Measurements from ENCODE around the gene SIL1. TPM values are rescaled to one million over a fixed set of nuclear protein-coding genes. Genes with fewer than 3 reads are reported as not detected.

Gene SIL1
- total and polyA plus RNA-seq, 9 of the 15 experiments (the other 6 are each of a cell fraction or from before 2014, with no cell fraction given): 1.3 to 30.5 (median 18.1) TPM

DNA sequence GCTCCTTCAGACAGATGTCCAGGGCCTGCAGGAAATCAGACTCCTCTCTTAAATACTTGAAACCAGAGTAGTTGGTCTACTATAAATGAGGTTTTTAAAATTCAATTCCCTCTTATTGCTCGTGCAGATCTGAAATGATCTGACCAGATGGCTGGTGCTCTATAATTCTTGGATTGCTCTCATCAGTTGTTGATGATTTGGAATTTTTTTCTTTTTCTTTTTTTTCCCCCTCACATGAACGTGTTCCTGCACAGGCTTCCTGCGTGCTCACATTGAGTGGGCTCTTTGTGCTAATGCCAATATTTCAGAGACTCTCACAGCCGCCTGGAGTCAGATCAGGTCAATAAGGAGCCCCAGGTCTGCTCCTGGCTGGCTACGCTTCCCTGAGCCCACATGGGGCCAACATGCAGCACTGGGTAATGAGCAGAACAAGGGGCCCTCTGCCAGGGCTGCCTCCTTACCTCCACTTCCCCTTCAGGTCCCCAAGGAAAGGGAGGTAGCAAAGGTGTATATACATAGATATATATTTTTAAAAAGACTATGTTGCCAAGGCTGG lies 82.0 kb downstream of the SIL1 start (continued):
- TF ChIP-seq, protein P1, sequence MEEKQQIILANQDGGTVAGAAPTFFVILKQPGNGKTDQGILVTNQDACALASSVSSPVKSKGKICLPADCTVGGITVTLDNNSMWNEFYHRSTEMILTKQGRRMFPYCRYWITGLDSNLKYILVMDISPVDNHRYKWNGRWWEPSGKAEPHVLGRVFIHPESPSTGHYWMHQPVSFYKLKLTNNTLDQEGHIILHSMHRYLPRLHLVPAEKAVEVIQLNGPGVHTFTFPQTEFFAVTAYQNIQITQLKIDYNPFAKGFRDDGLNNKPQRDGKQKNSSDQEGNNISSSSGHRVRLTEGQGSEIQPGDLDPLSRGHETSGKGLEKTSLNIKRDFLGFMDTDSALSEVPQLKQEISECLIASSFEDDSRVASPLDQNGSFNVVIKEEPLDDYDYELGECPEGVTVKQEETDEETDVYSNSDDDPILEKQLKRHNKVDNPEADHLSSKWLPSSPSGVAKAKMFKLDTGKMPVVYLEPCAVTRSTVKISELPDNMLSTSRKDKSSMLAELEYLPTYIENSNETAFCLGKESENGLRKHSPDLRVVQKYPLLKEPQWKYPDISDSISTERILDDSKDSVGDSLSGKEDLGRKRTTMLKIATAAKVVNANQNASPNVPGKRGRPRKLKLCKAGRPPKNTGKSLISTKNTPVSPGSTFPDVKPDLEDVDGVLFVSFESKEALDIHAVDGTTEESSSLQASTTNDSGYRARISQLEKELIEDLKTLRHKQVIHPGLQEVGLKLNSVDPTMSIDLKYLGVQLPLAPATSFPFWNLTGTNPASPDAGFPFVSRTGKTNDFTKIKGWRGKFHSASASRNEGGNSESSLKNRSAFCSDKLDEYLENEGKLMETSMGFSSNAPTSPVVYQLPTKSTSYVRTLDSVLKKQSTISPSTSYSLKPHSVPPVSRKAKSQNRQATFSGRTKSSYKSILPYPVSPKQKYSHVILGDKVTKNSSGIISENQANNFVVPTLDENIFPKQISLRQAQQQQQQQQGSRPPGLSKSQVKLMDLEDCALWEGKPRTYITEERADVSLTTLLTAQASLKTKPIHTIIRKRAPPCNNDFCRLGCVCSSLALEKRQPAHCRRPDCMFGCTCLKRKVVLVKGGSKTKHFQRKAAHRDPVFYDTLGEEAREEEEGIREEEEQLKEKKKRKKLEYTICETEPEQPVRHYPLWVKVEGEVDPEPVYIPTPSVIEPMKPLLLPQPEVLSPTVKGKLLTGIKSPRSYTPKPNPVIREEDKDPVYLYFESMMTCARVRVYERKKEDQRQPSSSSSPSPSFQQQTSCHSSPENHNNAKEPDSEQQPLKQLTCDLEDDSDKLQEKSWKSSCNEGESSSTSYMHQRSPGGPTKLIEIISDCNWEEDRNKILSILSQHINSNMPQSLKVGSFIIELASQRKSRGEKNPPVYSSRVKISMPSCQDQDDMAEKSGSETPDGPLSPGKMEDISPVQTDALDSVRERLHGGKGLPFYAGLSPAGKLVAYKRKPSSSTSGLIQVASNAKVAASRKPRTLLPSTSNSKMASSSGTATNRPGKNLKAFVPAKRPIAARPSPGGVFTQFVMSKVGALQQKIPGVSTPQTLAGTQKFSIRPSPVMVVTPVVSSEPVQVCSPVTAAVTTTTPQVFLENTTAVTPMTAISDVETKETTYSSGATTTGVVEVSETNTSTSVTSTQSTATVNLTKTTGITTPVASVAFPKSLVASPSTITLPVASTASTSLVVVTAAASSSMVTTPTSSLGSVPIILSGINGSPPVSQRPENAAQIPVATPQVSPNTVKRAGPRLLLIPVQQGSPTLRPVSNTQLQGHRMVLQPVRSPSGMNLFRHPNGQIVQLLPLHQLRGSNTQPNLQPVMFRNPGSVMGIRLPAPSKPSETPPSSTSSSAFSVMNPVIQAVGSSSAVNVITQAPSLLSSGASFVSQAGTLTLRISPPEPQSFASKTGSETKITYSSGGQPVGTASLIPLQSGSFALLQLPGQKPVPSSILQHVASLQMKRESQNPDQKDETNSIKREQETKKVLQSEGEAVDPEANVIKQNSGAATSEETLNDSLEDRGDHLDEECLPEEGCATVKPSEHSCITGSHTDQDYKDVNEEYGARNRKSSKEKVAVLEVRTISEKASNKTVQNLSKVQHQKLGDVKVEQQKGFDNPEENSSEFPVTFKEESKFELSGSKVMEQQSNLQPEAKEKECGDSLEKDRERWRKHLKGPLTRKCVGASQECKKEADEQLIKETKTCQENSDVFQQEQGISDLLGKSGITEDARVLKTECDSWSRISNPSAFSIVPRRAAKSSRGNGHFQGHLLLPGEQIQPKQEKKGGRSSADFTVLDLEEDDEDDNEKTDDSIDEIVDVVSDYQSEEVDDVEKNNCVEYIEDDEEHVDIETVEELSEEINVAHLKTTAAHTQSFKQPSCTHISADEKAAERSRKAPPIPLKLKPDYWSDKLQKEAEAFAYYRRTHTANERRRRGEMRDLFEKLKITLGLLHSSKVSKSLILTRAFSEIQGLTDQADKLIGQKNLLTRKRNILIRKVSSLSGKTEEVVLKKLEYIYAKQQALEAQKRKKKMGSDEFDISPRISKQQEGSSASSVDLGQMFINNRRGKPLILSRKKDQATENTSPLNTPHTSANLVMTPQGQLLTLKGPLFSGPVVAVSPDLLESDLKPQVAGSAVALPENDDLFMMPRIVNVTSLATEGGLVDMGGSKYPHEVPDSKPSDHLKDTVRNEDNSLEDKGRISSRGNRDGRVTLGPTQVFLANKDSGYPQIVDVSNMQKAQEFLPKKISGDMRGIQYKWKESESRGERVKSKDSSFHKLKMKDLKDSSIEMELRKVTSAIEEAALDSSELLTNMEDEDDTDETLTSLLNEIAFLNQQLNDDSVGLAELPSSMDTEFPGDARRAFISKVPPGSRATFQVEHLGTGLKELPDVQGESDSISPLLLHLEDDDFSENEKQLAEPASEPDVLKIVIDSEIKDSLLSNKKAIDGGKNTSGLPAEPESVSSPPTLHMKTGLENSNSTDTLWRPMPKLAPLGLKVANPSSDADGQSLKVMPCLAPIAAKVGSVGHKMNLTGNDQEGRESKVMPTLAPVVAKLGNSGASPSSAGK (IDR thresholded peaks at IDR 0.05): no peak
- TF ChIP-seq XRCC3 (IDR thresholded peaks at IDR 0.05): no peak
- TF ChIP-seq BCL6 (CRISPR knock-in tag; IDR thresholded peaks at IDR 0.05): no peak
- TF ChIP-seq JUNB (CRISPR knock-in tag; conservative IDR thresholded peaks at IDR 0.05): no peak
- TF ChIP-seq SETDB1 (IDR thresholded peaks at IDR 0.05; ENCODE audit: low read length): no peak
- TF ChIP-seq SRSF9 (IDR thresholded peaks at IDR 0.05; ENCODE audit: borderline replicate concordance, low read depth, low read length): no peak
- no peak for TF ChIP-seq TEAD2 (tag; IDR thresholded peaks at IDR 0.05)
- no peak for TF ChIP-seq BACH1 (tag; IDR thresholded peaks at IDR 0.05)
